Thyroid gland (tissue), 4 donors: Measurements from ENCODE around the gene SAP30L.

Experiments
- CTCF ChIP-seq, 6 experiments: fragments of 200-600 bp in 3 of 6; fragments of 450-650 bp in 3 of 6; sonication (generic) in 3 of 6; IDR thresholded peaks; one replicate each; pipeline ENCODE4 v1.5.1; 2016 to 2019; ENCODE audit warnings: antibody characterized with exemption in 6 of 6, mild to moderate bottlenecking in 2 of 6, inconsistent platforms in 1 of 6, moderate library complexity in 1 of 6
- POLR2A ChIP-seq, 2 donors: fragments of 450-650 bp; IDR thresholded peaks; one replicate each; pipeline ENCODE4 v1.6.1; 2017; ENCODE audit warnings: antibody characterized with exemption in 2 of 2, mild to moderate bottlenecking in 2 of 2, moderate library complexity in 1 of 2

DNA sequence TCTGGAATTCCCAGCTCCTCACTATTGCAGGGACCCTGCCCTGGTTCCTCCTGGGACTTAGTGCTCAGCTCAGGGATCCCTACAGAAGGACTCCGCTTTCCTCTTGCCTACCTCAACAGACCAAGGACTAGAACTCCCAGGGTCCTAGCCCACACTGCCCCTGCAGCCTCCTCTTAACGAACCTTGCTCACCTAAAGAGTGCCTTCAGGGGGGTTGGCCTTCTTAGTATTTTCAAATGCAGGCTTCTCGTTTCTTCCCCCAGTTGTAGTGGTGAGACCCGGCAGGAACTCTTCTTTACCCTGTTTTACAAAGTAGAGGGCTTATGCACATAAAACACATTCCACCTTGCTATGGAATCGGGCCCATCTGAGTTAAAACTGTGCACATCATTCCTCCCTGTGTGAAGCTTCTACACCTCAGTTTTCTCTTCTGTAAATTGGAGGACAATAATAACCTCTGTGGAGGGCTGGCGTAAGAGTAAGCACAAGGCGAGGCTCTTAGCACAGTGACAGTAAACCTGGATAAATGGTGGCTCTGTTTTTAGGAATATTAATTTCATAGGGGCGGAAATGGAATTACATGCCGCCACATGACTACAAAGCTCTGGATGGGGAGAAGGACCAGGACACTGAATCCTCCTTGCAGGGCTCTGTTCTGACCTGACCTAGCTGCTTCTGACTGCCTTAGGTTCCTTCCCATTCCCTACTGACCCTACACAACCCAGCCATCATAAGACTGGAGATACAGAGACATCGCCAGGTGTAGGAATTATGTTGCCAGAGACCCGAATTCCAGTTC, 36.0 kb downstream of the SAP30L start:
- no peak for TF ChIP-seq CTCF (IDR thresholded peaks at IDR 0.05)
- TF ChIP-seq POLR2A (IDR thresholded peaks at IDR 0.05), result no peak
